ENCODE measurements around the gene DNM3.

DNA sequence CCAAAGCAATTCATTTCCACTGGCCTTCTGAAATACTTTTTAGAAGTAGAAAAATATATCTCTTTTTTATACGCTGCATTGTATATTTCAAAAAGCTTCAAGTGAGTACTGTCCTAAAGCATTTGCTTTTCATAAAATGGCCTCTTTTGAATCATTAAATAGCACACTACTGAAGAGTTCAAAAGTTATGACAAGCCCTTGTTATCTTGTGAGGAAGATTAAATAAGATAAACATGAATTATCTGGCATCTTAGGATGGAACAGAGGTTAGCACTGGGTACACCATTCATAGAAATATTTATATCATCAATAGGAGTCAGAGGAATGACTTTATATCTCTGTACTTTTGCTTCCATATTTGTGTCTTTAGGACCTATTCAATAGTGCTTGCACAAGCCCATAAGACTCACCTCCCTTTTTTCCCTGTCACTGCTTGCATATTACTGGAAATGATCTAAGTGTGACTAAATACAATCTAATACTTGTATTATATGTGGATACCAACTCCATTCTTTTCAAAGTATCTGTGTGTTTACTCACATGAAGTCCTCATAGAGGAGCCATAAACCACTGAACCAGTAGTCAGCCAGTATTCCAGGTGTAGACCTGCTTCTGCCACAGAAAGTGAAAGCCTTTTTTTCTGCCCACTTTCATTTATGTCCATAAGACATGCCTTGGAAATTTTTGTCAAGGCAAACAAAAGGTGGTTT is 305.0 kb downstream of the DNM3 start:
- TF ChIP-seq TAF1 (IDR thresholded peaks at IDR 0.05; ENCODE audit: borderline replicate concordance, low read depth, low read length), result no peak
- TF ChIP-seq POLR2AphosphoS5 (IDR thresholded peaks at IDR 0.05; ENCODE audit: low read depth, low read length), result no peak
- TF ChIP-seq, protein P1, sequence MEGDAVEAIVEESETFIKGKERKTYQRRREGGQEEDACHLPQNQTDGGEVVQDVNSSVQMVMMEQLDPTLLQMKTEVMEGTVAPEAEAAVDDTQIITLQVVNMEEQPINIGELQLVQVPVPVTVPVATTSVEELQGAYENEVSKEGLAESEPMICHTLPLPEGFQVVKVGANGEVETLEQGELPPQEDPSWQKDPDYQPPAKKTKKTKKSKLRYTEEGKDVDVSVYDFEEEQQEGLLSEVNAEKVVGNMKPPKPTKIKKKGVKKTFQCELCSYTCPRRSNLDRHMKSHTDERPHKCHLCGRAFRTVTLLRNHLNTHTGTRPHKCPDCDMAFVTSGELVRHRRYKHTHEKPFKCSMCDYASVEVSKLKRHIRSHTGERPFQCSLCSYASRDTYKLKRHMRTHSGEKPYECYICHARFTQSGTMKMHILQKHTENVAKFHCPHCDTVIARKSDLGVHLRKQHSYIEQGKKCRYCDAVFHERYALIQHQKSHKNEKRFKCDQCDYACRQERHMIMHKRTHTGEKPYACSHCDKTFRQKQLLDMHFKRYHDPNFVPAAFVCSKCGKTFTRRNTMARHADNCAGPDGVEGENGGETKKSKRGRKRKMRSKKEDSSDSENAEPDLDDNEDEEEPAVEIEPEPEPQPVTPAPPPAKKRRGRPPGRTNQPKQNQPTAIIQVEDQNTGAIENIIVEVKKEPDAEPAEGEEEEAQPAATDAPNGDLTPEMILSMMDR (IDR thresholded peaks at IDR 0.05), result no peak
- TF ChIP-seq, protein P2, sequence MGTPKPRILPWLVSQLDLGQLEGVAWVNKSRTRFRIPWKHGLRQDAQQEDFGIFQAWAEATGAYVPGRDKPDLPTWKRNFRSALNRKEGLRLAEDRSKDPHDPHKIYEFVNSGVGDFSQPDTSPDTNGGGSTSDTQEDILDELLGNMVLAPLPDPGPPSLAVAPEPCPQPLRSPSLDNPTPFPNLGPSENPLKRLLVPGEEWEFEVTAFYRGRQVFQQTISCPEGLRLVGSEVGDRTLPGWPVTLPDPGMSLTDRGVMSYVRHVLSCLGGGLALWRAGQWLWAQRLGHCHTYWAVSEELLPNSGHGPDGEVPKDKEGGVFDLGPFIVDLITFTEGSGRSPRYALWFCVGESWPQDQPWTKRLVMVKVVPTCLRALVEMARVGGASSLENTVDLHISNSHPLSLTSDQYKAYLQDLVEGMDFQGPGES (IDR thresholded peaks at IDR 0.05; ENCODE audit: low read depth, low read length), result no peak
- TF ChIP-seq YY1 (IDR thresholded peaks at IDR 0.05; ENCODE audit: low read depth), result no peak
- TF ChIP-seq, protein P3, sequence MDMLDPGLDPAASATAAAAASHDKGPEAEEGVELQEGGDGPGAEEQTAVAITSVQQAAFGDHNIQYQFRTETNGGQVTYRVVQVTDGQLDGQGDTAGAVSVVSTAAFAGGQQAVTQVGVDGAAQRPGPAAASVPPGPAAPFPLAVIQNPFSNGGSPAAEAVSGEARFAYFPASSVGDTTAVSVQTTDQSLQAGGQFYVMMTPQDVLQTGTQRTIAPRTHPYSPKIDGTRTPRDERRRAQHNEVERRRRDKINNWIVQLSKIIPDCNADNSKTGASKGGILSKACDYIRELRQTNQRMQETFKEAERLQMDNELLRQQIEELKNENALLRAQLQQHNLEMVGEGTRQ (IDR thresholded peaks at IDR 0.05; ENCODE audit: borderline replicate concordance, low read depth, low read length), result no peak
- TF ChIP-seq SIN3A (IDR thresholded peaks at IDR 0.05; ENCODE audit: borderline replicate concordance, low read depth, low read length), result no peak
- TF ChIP-seq, protein P4, sequence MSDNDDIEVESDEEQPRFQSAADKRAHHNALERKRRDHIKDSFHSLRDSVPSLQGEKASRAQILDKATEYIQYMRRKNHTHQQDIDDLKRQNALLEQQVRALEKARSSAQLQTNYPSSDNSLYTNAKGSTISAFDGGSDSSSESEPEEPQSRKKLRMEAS (IDR thresholded peaks at IDR 0.05; ENCODE audit: low read depth), result no peak
- no peak for TF ChIP-seq FOXM1 (IDR thresholded peaks at IDR 0.05; ENCODE audit: low read depth)
- TF ChIP-seq RFX5 (IDR thresholded peaks at IDR 0.05; ENCODE audit: low read length), result no peak
